Subcutaneous adipose tissue (tissue), 4 donors: Measurements from ENCODE around the gene PLSCR5. TPM values are rescaled to one million over a fixed set of nuclear protein-coding genes. Genes with fewer than 3 reads are reported as not detected.

Experiments used
- total RNA-seq, 4 donors: library from RNA; depleted of rRNA; stranded (reverse); fragments of >200 nt; gene quantifications; one replicate each; pipeline ENCODE4 v1.1.0, GENCODE V29; 2016
- TF ChIP-seq, protein P1 (sequence below): fragments of 450-650 bp; IDR thresholded peaks from one replicate; pipeline ENCODE4 v1.5.1; 2016; ENCODE audit warnings: low read depth, mild to moderate bottlenecking, control low read depth, antibody characterized with exemption, moderate library complexity

Gene PLSCR5
- total RNA-seq, 4 donors from 2014 or later = not detected

DNA sequence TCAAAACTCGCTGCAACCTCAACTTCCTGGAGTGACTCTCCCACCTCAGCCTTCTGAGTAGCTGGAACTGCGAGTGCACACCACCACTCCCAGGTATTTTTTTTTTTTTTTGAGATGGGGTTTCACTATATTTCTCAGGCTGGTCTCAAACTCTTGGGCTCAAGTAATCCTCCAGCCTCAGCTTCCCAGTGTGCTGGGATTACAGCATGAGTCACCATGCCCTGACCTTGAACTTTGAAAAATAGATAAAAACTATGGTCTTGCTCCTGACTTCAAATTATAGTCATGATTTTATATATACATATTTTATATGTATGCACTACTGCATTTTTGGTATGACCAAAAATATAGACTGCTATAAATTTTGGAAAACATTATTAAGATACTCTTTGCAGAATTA, 6.9 kb upstream of the PLSCR5 start:
- TF ChIP-seq, protein P1, sequence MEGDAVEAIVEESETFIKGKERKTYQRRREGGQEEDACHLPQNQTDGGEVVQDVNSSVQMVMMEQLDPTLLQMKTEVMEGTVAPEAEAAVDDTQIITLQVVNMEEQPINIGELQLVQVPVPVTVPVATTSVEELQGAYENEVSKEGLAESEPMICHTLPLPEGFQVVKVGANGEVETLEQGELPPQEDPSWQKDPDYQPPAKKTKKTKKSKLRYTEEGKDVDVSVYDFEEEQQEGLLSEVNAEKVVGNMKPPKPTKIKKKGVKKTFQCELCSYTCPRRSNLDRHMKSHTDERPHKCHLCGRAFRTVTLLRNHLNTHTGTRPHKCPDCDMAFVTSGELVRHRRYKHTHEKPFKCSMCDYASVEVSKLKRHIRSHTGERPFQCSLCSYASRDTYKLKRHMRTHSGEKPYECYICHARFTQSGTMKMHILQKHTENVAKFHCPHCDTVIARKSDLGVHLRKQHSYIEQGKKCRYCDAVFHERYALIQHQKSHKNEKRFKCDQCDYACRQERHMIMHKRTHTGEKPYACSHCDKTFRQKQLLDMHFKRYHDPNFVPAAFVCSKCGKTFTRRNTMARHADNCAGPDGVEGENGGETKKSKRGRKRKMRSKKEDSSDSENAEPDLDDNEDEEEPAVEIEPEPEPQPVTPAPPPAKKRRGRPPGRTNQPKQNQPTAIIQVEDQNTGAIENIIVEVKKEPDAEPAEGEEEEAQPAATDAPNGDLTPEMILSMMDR = no peak

DNA sequence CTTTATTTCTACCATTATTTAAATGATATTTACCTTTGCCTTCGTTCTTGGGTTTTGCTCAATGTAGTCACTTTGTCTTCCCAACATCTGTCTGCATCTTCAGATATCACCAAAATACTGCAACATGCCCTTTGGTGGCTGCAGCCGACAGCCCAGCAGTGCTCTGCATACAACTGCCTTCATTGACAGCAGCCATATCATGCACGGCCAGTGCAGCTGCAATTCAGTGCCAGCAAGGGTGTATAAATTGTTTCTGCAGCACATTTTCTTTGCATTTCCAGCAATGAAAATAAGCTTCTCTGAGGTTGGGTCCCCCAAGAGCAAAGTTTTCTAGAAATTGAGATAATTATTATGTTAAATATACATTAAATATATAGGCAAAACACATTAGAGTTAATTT, 6.0 kb upstream of the PLSCR5 start:
- TF ChIP-seq, protein P1 = no peak

DNA sequence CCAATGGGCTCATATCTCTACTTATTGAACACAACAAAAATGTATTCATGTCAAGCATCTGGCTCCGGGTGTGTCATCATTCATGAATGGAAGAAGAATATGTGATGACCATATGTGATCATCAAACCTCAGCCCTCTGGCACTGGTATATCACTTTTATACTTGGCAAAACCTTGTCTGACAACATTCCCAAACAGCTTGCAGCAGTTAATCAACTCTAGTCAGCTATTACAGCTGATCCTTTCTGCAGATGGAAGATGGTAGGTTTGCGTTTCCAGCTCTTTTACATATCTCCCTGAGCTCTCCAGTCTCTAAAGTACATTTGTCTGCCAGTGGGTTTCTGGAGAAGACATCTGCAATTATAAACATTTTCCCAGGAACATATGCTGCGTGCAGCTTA, 6.6 kb downstream of the PLSCR5 start:
- TF ChIP-seq, protein P1 = no peak

DNA sequence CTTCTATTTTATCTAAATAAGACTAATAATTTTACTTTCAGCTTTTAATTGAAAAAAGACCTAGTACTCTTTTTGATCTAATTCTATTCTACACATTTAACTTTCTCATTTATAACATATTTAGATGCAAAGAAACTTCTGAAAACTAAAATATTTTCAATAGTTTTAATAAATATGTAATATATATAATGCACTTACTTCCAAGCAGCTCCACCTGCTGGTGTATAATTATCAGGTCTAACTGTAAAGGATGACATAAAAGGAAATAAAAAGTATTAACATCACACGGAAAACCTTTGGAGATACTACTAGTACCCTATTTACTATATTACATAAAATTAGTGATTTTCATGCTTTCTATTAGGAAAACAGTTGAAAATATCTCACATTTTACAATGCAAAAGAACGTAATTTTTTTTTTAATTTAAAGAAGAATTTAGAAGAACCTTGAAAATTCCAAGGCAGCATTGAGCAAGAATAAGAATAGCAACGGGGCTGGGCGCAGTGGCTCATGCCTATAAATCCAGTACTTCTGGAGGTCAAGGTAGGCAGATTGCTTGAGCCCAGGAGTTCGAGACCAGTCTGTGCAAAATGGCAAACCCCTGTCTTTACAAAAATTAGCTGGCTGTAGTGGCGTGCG, 10.2 kb downstream of the PLSCR5 start:
- TF ChIP-seq, protein P1 = no peak

DNA sequence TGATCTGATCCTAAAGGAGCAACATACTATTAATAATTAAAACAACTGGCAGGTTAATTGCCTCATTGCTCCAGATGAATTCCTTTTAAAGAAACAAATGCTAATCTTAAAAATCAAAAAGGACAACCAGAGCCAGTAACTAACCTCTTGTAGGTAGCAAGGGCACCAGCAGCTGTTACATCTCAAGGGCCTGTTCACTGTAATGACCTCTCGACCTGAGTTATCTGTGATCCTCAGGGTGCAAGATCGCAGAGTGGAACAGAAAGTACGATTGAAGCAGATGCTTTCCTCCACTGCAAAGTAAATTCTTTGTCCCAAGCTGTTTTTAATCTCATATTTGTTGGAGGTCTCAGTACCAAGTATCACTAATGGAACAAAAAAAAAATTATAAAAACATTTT, 11.4 kb downstream of the PLSCR5 start:
- TF ChIP-seq, protein P1 = no peak

DNA sequence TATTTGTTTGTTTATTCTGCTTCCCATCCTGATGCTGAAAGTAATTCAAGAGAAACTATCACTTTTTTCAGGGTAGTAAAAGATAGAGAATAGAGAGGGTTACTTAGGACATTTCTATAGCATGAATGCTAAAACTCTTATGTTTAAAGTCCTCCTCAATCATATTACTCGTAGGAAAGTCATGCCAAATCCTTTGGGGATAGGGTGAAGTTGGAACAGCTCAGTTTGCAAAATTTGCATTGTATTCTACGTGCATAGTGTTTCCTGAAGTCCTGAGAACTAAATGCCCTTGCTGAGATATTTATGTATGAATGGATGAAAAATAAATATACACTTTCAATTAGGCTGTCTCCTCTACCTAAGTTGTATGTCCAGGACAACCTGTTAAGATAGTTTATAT, 14.6 kb downstream of the PLSCR5 start:
- TF ChIP-seq, protein P1 = no peak

DNA sequence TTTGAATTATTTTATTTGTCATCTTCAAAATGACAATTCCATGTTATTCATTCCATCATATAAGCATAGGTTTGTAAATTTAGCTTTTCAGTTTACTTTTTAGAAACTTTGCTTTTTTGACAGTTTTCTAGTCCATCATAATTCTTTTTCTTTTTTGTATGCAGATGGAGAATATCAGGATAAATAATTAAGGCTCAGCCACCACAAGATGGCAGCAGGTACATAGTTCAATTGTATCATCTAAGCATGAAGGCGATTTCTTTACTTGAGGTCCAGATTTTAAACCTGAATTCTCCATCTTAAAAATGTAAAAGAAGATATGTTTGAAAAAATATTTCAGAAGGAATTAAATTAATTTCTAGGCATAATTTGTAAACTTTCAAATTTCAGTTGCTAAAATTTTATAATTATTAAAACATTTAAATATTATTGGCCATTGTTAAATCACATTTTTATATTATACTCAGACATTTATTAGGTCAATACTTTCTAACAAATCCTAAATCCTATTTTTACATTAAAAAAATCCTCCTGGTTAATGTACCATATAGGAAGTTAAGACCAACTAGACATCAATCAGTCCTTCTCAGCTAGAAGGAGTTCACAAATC, 15.1 kb downstream of the PLSCR5 start:
- TF ChIP-seq, protein P1 = no peak
